CD14-positive monocyte (primary cell): ENCODE data around the gene SYNM. TPM values are rescaled to one million over a fixed set of nuclear protein-coding genes. Genes with fewer than 3 reads are reported as not detected.

Experiments used
- DNase-seq, 3 donors: peaks; one replicate each; pipeline ENCODE4 v3.0.0-alpha.2; 2011 to 2022
- H2AFZ ChIP-seq: 2 replicates; pipeline ENCODE4 v1.6.0; 2012; ENCODE audit warnings: mild to moderate bottlenecking, low read depth, low read length, inconsistent platforms; ENCODE audit not compliant: insufficient read depth, poor library complexity, severe bottlenecking
- H3K27ac ChIP-seq, 2 donors: 1 replicate in 1 of 2; 2 replicates in 1 of 2; pipeline ENCODE4 v1.5.1; 2012 to 2013; ENCODE audit warnings: low read length in 2 of 2, control low read depth in 1 of 2, inconsistent platforms in 1 of 2, low read depth in 1 of 2, mild to moderate bottlenecking in 1 of 2
- H3K27me3 ChIP-seq, 2 donors: one replicate each; pipeline versions ENCODE4 v1.6.0 to v1.6.1; 2011 to 2013; ENCODE audit warnings: low read length in 2 of 2; ENCODE audit not compliant: control insufficient read depth in 2 of 2, insufficient read depth in 2 of 2
- H3K36me3 ChIP-seq, 2 donors: replicated peaks in 1 of 2; 1 replicate in 1 of 2; 2 replicates in 1 of 2; pipeline versions ENCODE4 v1.5.1 to v1.6.1; 2012 to 2013; ENCODE audit warnings: low read length in 2 of 2, control low read depth in 1 of 2, inconsistent platforms in 1 of 2, mild to moderate bottlenecking in 1 of 2; ENCODE audit not compliant: insufficient read depth in 2 of 2, control insufficient read depth in 1 of 2
- H3K4me1 ChIP-seq, 2 donors: 1 replicate in 1 of 2; 2 replicates in 1 of 2; pipeline versions ENCODE4 v1.5.1 to v1.6.1; 2012 to 2013; ENCODE audit warnings: low read length in 2 of 2, control low read depth in 1 of 2, inconsistent platforms in 1 of 2, mild to moderate bottlenecking in 1 of 2, moderate library complexity in 1 of 2; ENCODE audit not compliant: insufficient read depth in 2 of 2, control insufficient read depth in 1 of 2
- H3K4me2 ChIP-seq: replicated peaks from 2 replicates; pipeline ENCODE3; 2012; ENCODE audit warnings: low read length, moderate library complexity, mild to moderate bottlenecking; ENCODE audit not compliant: poor library complexity, severe bottlenecking; ENCODE audit errors: extremely low read depth
- H3K4me3 ChIP-seq, 3 experiments: fragments of 200-600 bp in 1 of 3; sonication (generic) in 1 of 3; replicated peaks in 1 of 3; 1 replicate in 2 of 3; 2 replicates in 1 of 3; pipeline ENCODE4 v1.5.1; 2011 to 2013; ENCODE audit warnings: low read length in 3 of 3, mild to moderate bottlenecking in 3 of 3, control low read depth in 2 of 3, low read depth in 2 of 3, inconsistent platforms in 1 of 3, moderate library complexity in 1 of 3
- H3K79me2 ChIP-seq: 2 replicates; pipeline ENCODE4 v1.6.0; 2012; ENCODE audit warnings: mild to moderate bottlenecking, control low read depth, inconsistent platforms, low read length, moderate library complexity; ENCODE audit not compliant: insufficient read depth
- H3K9ac ChIP-seq: 2 replicates; pipeline ENCODE4 v1.6.0; 2017; ENCODE audit warnings: low read length, mild to moderate bottlenecking; ENCODE audit not compliant: insufficient read depth, poor library complexity, severe bottlenecking
- H3K9me3 ChIP-seq, 2 donors: replicated peaks in 1 of 2; 1 replicate in 1 of 2; 2 replicates in 1 of 2; pipeline versions ENCODE4 v1.5.1 to v1.6.1; 2012 to 2013; ENCODE audit warnings: low read length in 2 of 2, control low read depth in 1 of 2; ENCODE audit not compliant: control insufficient read depth in 1 of 2, insufficient read depth in 1 of 2
- H4K20me1 ChIP-seq: 2 replicates; pipeline ENCODE4 v1.6.0; 2012; ENCODE audit warnings: mild to moderate bottlenecking, low read length, control low read depth, moderate library complexity; ENCODE audit not compliant: insufficient read depth
- H3K27ac Mint-ChIP-seq, 7 donors: one replicate each; pipeline ENCODE4 v1.8.0; 2020; ENCODE audit warnings: mild to moderate bottlenecking in 7 of 7, mixed read lengths in 7 of 7, moderate library complexity in 6 of 7, inconsistent platforms in 2 of 7
- H3K27me3 Mint-ChIP-seq, 3 donors: one replicate each; pipeline ENCODE4 v1.8.0; 2021 to 2022; ENCODE audit warnings: low read depth in 3 of 3, mild to moderate bottlenecking in 3 of 3, mixed read lengths in 3 of 3, moderate library complexity in 3 of 3, inconsistent platforms in 1 of 3
- H3K36me3 Mint-ChIP-seq, 2 donors: one replicate each; pipeline ENCODE4 v1.8.0; 2020; ENCODE audit warnings: mixed read lengths in 2 of 2, inconsistent platforms in 1 of 2, mild to moderate bottlenecking in 1 of 2
- H3K4me1 Mint-ChIP-seq: one replicate; pipeline ENCODE4 v1.8.0; 2020; ENCODE audit warnings: mild to moderate bottlenecking, mixed read lengths
- H3K4me3 Mint-ChIP-seq, 2 donors: one replicate each; pipeline ENCODE4 v1.8.0; 2020; ENCODE audit warnings: mild to moderate bottlenecking in 2 of 2, mixed read lengths in 2 of 2, moderate library complexity in 1 of 2
- H3K9me3 Mint-ChIP-seq, 7 donors: one replicate each; pipeline ENCODE4 v1.8.0; 2020 to 2022; ENCODE audit warnings: mixed read lengths in 7 of 7, mild to moderate bottlenecking in 6 of 7, moderate library complexity in 6 of 7, inconsistent platforms in 2 of 7
- CTCF ChIP-seq: fragments of 200-600 bp; IDR thresholded peaks from one replicate; pipeline ENCODE4 v1.8.0; 2022; ENCODE audit warnings: antibody characterized with exemption, mild to moderate bottlenecking
- WGBS: methylation state at CpG from one replicate; pipeline ENCODE4 v1.1.5; 2013; ENCODE audit warnings: missing lambda C conversion rate; ENCODE audit not compliant: insufficient coverage; 5-methylcytosine and 5-hydroxymethylcytosine counted together
- intact Hi-C, 2 donors: fragments of 100-400 bp; cut with micrococcal nuclease; formaldehyde crosslinking; loops; one replicate each; pipeline versions ENCODE4 v1.15.0 to v1.15.1; 2023
- polyA plus RNA-seq, 3 donors: library from polyadenylated mRNA; depleted of rRNA in 1 of 3; unstranded in 2 of 3; stranded (reverse) in 1 of 3; fragments of 300-500 nt in 2 of 3; fragments of >200 nt in 1 of 3; fragmentation: Illumina TruSeq in 2 of 3; gene quantifications; 1 replicate in 2 of 3; 2 replicates in 1 of 3; pipeline ENCODE4 v1.2.3, GENCODE V29; 2012 to 2021

SYNM gene
- polyA plus RNA-seq, 3 donors = 0.04 to 0.05 TPM; not detected in 1

DNA sequence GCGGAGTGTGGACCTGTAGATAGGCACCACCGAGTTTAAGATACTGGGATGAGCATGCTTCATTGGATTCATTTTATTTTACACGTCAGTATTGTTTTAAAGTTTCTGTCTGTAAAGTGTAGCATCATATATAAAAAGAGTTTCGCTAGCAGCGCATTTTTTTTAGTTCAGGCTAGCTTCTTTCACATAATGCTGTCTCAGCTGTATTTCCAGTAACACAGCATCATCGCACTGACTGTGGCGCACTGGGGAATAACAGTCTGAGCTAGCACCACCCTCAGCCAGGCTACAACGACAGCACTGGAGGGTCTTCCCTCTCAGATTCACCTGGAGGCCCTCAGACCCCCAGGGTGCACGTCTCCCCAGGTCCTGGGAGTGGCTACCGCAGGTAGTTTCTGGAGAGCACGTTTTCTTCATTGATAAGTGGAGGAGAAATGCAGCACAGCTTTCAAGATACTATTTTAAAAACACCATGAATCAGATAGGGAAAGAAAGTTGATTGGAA is 29.5 kb downstream of the SYNM start:
- Mint-ChIP-seq H3K4me1 (peaks cover 7% of the 10 kb centered on the region), H3K36me3 (no peaks in the 10 kb centered on the region), H3K9me3 (no peaks in the 10 kb centered on the region), H3K4me3 (no peak overlapping the region), H3K27me3 (peaks cover 0 to 9% (median 2%) of the 10 kb centered on the region in 3 donors), H3K27ac (no peak overlapping the region)
- 100% methylated on average over 3 of the region's 11 CpGs for WGBS
- Histone ChIP-seq H3K4me1 (peaks cover 3 to 6% of the 10 kb centered on the region in 2 donors), H3K79me2 (no peaks in the 10 kb centered on the region), H3K36me3 (no peaks in the 10 kb centered on the region), H3K9ac (no peak overlapping the region), H3K9me3 (no peaks in the 10 kb centered on the region), H3K27ac (no peak overlapping the region), H3K27me3 (no peaks in the 10 kb centered on the region), H3K4me3 (no peak overlapping the region), H3K4me2 (no peak overlapping the region), H4K20me1 (no peaks in the 10 kb centered on the region), H2AFZ (no peak overlapping the region)
- intact Hi-C loops = no loop called here
- DNase-seq = no peak
- TF ChIP-seq CTCF = no peak

DNA sequence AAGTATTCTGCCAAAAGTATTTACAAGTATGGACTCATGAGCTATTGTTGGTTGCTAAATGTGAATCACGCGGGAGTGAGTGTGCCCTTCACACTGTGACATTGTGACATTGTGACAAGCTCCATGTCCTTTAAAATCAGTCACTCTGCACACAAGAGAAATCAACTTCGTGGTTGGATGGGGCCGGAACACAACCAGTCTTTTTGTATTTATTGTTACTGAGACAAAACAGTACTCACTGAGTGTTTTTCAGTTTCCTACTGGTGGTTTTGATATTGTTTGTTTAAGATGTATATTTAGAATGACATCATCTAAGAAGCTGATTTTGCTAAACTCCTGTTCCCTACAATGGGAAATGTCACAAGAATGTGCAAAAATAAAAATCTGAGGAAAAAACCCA is 30.3 kb downstream of the SYNM start:
- no peak for DNase-seq
- no peak overlapping the region for H3K27ac Mint-ChIP-seq
- Histone ChIP-seq H3K27ac (no peak overlapping the region), H2AFZ (no peak overlapping the region), H3K9ac (no peak overlapping the region), H3K4me2 (no peak overlapping the region), H3K4me1 (no peaks in the 10 kb centered on the region), H3K4me3 (no peak overlapping the region), H3K79me2 (no peaks in the 10 kb centered on the region), H4K20me1 (no peaks in the 10 kb centered on the region), H3K36me3 (no peaks in the 10 kb centered on the region), H3K9me3 (no peaks in the 10 kb centered on the region), H3K27me3 (no peaks in the 10 kb centered on the region)
- H3K9me3 Mint-ChIP-seq = peaks cover 0 to 1% (median 0%) of the 10 kb centered on the region in 7 donors
- TF ChIP-seq CTCF = no peak
- H3K36me3 Mint-ChIP-seq = no peaks in the 10 kb centered on the region
- no peak overlapping the region for H3K4me3 Mint-ChIP-seq
- no peaks in the 10 kb centered on the region for H3K4me1 Mint-ChIP-seq
- peaks cover 2 to 6% (median 2%) of the 10 kb centered on the region in 3 donors for H3K27me3 Mint-ChIP-seq
- intact Hi-C loops = no loop called here
- no CpG with 5 or more reads among the region's 4 CpGs for WGBS
